Smooth muscle cell (in vitro differentiated cells): ENCODE measurements around the gene MCTP1. TPM values are rescaled to one million over a fixed set of nuclear protein-coding genes. Genes with fewer than 3 reads are reported as not detected.

ENCODE experiments used
- DNase-seq: peaks from one replicate; lab custom pipeline; 2025; ENCODE audit not compliant: unreplicated experiment; lab: John Stamatoyannopoulos, UW
- H2AFZ ChIP-seq: fragments of 200-600 bp; sonication (generic); 2 replicates; pipeline ENCODE4 v1.6.0; 2016; ENCODE audit warnings: antibody characterized with exemption, low read depth, mild to moderate bottlenecking
- H3F3A ChIP-seq: fragments of 200-600 bp; sonication (generic); 2 replicates; pipeline ENCODE4 v1.6.0; 2017; ENCODE audit warnings: antibody characterized with exemption, low read depth
- H3K27ac ChIP-seq: fragments of 200-600 bp; sonication (generic); 2 replicates; pipeline ENCODE4 v1.5.1; 2016; ENCODE audit warnings: low read depth, mild to moderate bottlenecking
- H3K27me3 ChIP-seq: fragments of 200-600 bp; sonication (generic); 2 replicates; pipeline ENCODE4 v1.6.1; 2016; ENCODE audit warnings: low read depth, mild to moderate bottlenecking
- H3K36me3 ChIP-seq: fragments of 200-600 bp; sonication (generic); 2 replicates; pipeline ENCODE4 v1.5.1; 2016; ENCODE audit warnings: low read depth
- H3K4me1 ChIP-seq: fragments of 200-600 bp; sonication (generic); 2 replicates; pipeline ENCODE4 v1.5.1; 2016; ENCODE audit warnings: low read depth
- H3K4me2 ChIP-seq: fragments of 200-600 bp; sonication (generic); 2 replicates; pipeline ENCODE4 v1.6.0; 2016; ENCODE audit warnings: mild to moderate bottlenecking
- H3K4me3 ChIP-seq: fragments of 200-600 bp; sonication (generic); 2 replicates; pipeline ENCODE4 v1.5.1; 2016; ENCODE audit warnings: mild to moderate bottlenecking
- H3K79me2 ChIP-seq: fragments of 200-600 bp; sonication (generic); 2 replicates; pipeline ENCODE4 v1.6.0; 2016; ENCODE audit warnings: low read depth, mild to moderate bottlenecking
- H3K9ac ChIP-seq: fragments of 200-600 bp; sonication (generic); 2 replicates; pipeline ENCODE4 v1.6.0; 2016; ENCODE audit warnings: low read depth
- H3K9me3 ChIP-seq: fragments of 200-600 bp; sonication (generic); replicated peaks from 2 replicates; pipeline ENCODE4 v1.5.1; 2016; ENCODE audit warnings: low read depth
- H4K20me1 ChIP-seq: fragments of 200-600 bp; sonication (generic); 2 replicates; pipeline ENCODE4 v1.6.0; 2016; ENCODE audit warnings: low read depth
- WGBS: methylation state at CpG from one replicate; pipeline ENCODE4 v1.1.7; 2016; ENCODE audit warnings: low lambda C conversion rate; 5-methylcytosine and 5-hydroxymethylcytosine counted together
- polyA plus RNA-seq: library from polyadenylated mRNA; unstranded; fragments of >200 nt; fragmentation: Nextera tagmentation; extraction: Ambion mirVana; gene quantifications from 2 replicates; pipeline ENCODE4 v1.2.1, GENCODE V29; 2016
- total RNA-seq: library from RNA; depleted of rRNA; stranded (reverse); fragments of >200 nt; gene quantifications from 2 replicates; pipeline ENCODE4 v1.2.3, GENCODE V29; 2014
- TF ChIP-seq, protein P1 (sequence below): fragments of 200-600 bp; sonication (generic); IDR thresholded peaks from 2 replicates; pipeline ENCODE4 v1.5.1; 2017; ENCODE audit warnings: borderline replicate concordance, mild to moderate bottlenecking, antibody characterized with exemption; ENCODE audit not compliant: insufficient read depth, poor library complexity, severe bottlenecking

Gene MCTP1
- total and polyA plus RNA-seq, 2 experiments from 2014 or later: 1.1 to 4.8 TPM

- Histone ChIP-seq H3K9ac (no peak overlapping the region), H3K79me2 (no peaks in the 10 kb centered on the region), H3K4me3 (no peak overlapping the region), H4K20me1 (no peaks in the 10 kb centered on the region), H3K4me2 (no peak overlapping the region), H3K9me3 (no peaks in the 10 kb centered on the region), H3K36me3 (no peaks in the 10 kb centered on the region), H3K27me3 (no peaks in the 10 kb centered on the region), H3K27ac (no peak overlapping the region), H3F3A (no peaks in the 10 kb centered on the region), H3K4me1 (no peaks in the 10 kb centered on the region), H2AFZ (no peak overlapping the region)
- WGBS: 77% methylated on average over 5 of the region's 5 CpGs
- TF ChIP-seq, protein P1, sequence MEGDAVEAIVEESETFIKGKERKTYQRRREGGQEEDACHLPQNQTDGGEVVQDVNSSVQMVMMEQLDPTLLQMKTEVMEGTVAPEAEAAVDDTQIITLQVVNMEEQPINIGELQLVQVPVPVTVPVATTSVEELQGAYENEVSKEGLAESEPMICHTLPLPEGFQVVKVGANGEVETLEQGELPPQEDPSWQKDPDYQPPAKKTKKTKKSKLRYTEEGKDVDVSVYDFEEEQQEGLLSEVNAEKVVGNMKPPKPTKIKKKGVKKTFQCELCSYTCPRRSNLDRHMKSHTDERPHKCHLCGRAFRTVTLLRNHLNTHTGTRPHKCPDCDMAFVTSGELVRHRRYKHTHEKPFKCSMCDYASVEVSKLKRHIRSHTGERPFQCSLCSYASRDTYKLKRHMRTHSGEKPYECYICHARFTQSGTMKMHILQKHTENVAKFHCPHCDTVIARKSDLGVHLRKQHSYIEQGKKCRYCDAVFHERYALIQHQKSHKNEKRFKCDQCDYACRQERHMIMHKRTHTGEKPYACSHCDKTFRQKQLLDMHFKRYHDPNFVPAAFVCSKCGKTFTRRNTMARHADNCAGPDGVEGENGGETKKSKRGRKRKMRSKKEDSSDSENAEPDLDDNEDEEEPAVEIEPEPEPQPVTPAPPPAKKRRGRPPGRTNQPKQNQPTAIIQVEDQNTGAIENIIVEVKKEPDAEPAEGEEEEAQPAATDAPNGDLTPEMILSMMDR: no peak
- no peak for DNase-seq
These were observed 466.0 kb downstream of the MCTP1 start for GRCh38 chr5:94818904-94819303.

DNA sequence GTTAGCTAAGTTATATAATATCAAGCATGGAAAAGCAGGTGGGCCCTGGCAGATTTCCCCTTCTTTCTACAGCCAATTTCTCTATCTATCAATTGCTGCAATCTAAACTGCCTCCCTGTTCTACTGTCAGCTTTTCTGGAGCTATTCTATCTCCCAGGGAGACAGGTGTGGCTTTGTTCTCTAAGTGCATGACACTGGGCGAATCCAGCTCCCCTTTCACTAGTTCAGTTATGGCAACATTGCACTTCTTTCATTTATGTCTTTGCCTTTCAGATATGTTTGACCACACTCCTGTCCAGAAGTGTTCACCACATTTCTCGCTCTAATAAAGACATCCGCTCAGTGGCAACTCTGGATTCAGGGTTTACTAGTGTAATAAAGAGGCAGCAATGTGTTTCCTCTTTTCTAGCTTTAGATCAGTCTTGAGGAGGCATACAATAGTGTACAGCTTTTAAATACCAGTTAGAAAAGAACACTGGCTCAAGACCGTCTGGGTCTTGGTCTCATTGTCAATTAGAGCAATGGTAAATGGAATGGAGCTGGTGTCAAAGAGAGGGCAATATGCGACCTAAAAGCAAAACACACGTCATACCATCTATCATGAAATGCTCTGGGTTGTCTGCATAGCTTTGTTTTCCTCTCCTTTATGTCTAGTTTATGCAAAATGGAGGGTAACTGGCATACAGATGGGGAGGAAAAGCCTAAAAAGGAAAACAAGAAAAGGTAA, 469.4 kb downstream of the MCTP1 start:
- Histone ChIP-seq H2AFZ (no peak overlapping the region), H3K4me3 (no peak overlapping the region), H3K27me3 (no peaks in the 10 kb centered on the region), H3F3A (no peaks in the 10 kb centered on the region), H3K4me1 (no peaks in the 10 kb centered on the region), H3K4me2 (no peak overlapping the region), H3K9ac (no peak overlapping the region), H3K27ac (no peak overlapping the region), H3K79me2 (no peaks in the 10 kb centered on the region), H3K9me3 (no peaks in the 10 kb centered on the region), H4K20me1 (no peaks in the 10 kb centered on the region), H3K36me3 (no peaks in the 10 kb centered on the region)
- 86% methylated on average over 6 of the region's 6 CpGs for WGBS
- TF ChIP-seq, protein P1: no peak
- no peak for DNase-seq

DNA sequence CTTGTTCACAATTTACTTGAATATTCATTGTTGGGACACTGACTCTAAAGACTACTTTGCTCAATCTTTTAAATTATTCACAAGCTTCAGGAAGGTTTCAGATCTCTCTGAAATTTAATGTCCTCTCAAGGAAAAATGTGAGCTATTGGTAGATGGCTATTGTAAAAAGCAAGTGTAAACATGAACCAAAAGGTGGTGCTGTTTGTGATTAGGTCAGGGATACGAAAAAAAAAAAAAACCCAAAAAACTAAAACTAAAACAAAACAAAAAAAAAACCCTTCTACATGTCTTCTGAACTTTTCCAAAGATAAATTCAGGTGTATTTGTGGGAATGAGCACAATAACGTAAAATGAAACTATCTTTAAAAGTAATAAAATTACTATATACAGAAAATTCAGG, 472.7 kb downstream of the MCTP1 start:
- Histone ChIP-seq H3F3A (no peaks in the 10 kb centered on the region), H3K9me3 (no peaks in the 10 kb centered on the region), H3K4me1 (no peaks in the 10 kb centered on the region), H3K9ac (no peak overlapping the region), H3K36me3 (no peaks in the 10 kb centered on the region), H3K4me3 (no peak overlapping the region), H3K27me3 (peaks cover 7% of the 10 kb centered on the region), H3K27ac (no peak overlapping the region), H4K20me1 (no peaks in the 10 kb centered on the region), H3K4me2 (no peak overlapping the region), H3K79me2 (no peaks in the 10 kb centered on the region), H2AFZ (no peak overlapping the region)
- WGBS: 64% methylated on average over 2 of the region's 2 CpGs
- no peak for DNase-seq
- TF ChIP-seq, protein P1: no peak

DNA sequence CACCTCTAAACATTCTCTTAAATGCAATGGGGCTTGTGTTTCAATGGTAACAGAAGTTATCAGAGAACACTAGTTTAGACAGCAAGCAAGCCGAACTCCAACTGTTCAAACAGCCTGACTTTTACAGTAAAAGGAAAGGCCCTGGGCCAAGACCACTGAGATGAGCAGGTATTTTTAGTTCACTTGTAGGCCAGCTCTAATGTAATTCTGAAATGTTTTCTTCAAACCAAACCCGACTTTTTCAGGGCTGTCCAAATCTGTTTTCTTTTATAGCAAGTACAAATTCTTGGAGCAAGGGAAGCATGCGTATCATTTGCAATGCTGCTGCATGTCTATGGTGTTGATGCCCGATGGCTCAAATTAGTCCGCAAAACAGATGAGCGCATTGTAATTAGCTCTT, 473.6 kb downstream of the MCTP1 start:
- Histone ChIP-seq H3K4me2 (no peak overlapping the region), H3K9ac (no peak overlapping the region), H3K4me3 (no peak overlapping the region), H3K36me3 (no peaks in the 10 kb centered on the region), H2AFZ (no peak overlapping the region), H3K9me3 (no peaks in the 10 kb centered on the region), H3K27me3 (peaks cover 7% of the 10 kb centered on the region), H3K4me1 (no peaks in the 10 kb centered on the region), H3K79me2 (no peaks in the 10 kb centered on the region), H3K27ac (no peak overlapping the region), H4K20me1 (no peaks in the 10 kb centered on the region), H3F3A (no peaks in the 10 kb centered on the region)
- DNase-seq: no peak
- TF ChIP-seq, protein P1: no peak
- whole genome bisulfite sequencing: 92% methylated on average over 6 of the region's 6 CpGs
